WERI-Rb-1 (cell line): ENCODE measurements around the gene C19orf25.

Experiments used
- DNase-seq: peaks from one replicate; pipeline ENCODE4 v3.0.0-alpha.2; 2020
- H3K27ac ChIP-seq: fragments of 250-450 bp; sonication (Bioruptor Pico); 2 replicates; pipeline ENCODE4 v1.5.1; 2020; ENCODE audit warnings: mild to moderate bottlenecking, moderate library complexity
- H3K27me3 ChIP-seq: fragments of 250-450 bp; sonication (Bioruptor Pico); 2 replicates; pipeline ENCODE4 v1.5.1; 2021; ENCODE audit warnings: mild to moderate bottlenecking, low read depth, moderate library complexity; ENCODE audit not compliant: insufficient read depth, severe bottlenecking
- H3K36me3 ChIP-seq: fragments of 250-450 bp; sonication (Bioruptor Pico); 2 replicates; pipeline ENCODE4 v1.5.1; 2020; ENCODE audit warnings: mild to moderate bottlenecking, moderate library complexity
- H3K4me3 ChIP-seq: 2 replicates; pipeline ENCODE4 v1.5.1; 2011; ENCODE audit warnings: low read depth, mild to moderate bottlenecking, control low read depth, low read length
- H3K9me3 ChIP-seq: fragments of 250-450 bp; sonication (Bioruptor Pico); 2 replicates; pipeline ENCODE4 v1.5.1; 2021; ENCODE audit warnings: mild to moderate bottlenecking, moderate library complexity; ENCODE audit not compliant: severe bottlenecking
- TF ChIP-seq, protein P1 (sequence below): IDR thresholded peaks from 2 replicates; pipeline ENCODE4 v1.5.1; 2011; ENCODE audit warnings: low read depth, mild to moderate bottlenecking, control low read depth, inconsistent platforms, low read length

C19orf25 gene

GRCh38 chr19:1457892-1458291 is 21.1 kb downstream of the C19orf25 start:
- no peak overlapping the region for H3K4me3 ChIP-seq
- no peak for DNase-seq
- H3K9me3 ChIP-seq: no peaks in the 10 kb centered on the region
- TF ChIP-seq, protein P1, sequence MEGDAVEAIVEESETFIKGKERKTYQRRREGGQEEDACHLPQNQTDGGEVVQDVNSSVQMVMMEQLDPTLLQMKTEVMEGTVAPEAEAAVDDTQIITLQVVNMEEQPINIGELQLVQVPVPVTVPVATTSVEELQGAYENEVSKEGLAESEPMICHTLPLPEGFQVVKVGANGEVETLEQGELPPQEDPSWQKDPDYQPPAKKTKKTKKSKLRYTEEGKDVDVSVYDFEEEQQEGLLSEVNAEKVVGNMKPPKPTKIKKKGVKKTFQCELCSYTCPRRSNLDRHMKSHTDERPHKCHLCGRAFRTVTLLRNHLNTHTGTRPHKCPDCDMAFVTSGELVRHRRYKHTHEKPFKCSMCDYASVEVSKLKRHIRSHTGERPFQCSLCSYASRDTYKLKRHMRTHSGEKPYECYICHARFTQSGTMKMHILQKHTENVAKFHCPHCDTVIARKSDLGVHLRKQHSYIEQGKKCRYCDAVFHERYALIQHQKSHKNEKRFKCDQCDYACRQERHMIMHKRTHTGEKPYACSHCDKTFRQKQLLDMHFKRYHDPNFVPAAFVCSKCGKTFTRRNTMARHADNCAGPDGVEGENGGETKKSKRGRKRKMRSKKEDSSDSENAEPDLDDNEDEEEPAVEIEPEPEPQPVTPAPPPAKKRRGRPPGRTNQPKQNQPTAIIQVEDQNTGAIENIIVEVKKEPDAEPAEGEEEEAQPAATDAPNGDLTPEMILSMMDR: no peak
- peaks cover 26% of the 10 kb centered on the region for H3K36me3 ChIP-seq
- no peak overlapping the region for H3K27ac ChIP-seq
- H3K27me3 ChIP-seq: no peaks in the 10 kb centered on the region

DNA sequence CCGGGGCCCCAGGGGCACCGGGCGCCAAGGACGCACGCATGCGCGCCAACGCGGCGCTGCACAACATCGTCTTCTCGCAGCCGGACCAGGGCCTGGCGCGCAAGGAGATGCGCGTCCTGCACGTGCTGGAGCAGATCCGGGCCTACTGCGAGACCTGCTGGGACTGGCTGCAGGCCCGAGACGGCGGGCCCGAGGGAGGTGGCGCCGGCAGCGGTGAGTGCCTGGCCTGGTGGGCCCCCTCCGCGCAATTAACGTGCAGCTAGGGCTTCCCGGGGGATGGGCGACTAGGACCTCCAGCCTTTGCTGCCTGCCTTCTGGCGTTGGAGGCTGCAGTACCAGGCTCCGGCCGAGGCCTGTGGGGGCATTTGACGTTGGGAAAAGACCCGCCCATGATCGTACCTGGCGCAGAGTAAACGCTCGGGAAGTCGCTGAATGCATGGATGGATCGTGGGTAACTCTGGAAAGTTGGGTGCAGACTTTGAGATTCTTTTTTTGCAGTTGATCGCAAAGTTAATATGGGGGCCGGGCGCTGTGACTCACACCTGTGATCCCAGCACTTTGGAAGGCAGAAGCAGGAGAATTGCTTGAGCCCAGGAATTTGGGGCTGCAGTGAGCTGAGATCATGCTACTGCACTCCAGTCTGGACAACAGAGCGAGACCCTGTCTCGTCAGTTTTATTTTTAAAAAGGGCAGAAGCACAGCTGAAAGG is 21.8 kb downstream of the C19orf25 start:
- H3K9me3 ChIP-seq: no peaks in the 10 kb centered on the region
- H3K27me3 ChIP-seq: peaks cover 5% of the 10 kb centered on the region
- H3K4me3 ChIP-seq: no peak overlapping the region
- TF ChIP-seq, protein P1: no peak
- H3K36me3 ChIP-seq: peaks cover 26% of the 10 kb centered on the region
- no peak overlapping the region for H3K27ac ChIP-seq
- DNase-seq: no peak

GRCh38 chr19:1456121-1456900 is 22.7 kb downstream of the C19orf25 start:
- Histone ChIP-seq H3K9me3 (no peaks in the 10 kb centered on the region), H3K27me3 (peaks cover 14% of the 10 kb centered on the region), H3K4me3 (no peak overlapping the region), H3K36me3 (peaks cover 25% of the 10 kb centered on the region), H3K27ac (no peak overlapping the region)
- TF ChIP-seq, protein P1: no peak
- no peak for DNase-seq

DNA sequence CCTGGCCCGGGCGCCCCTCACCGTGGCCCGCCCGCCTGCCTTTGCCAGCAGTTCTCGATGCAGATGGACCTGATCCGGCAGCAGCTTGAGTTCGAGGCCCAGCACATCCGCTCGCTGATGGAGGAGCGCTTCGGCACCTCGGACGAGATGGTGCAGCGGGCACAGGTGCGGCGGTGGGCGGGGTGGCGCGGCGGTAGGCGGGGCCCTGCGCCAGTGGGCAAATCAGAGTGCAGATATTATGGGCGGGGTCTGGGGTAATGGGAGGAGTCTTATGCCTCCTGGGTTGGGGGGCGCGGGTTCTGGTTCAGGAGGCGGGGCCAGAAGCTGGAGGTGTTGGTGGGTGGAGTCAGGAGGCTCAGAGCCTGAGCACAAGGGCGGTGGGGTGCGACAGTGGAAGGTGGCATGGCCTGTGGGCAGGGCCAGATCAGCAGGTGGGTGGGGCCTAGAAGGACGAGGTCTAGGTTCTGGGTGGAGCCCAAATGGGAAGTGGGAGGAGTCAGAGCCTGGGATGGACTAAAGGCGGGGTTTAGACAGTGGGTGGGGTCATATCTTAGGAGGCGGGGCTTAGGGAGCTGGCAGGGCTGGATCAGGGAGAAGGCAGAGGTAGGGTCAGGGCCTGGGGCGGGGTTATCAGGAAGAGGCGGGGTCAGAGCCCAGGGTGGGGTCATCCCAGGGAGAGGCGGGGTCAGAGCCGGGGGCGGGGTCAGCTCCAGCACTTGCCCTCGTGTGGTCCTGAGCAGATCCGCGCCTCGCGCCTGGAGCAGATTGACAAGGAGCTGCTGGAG is 23.5 kb downstream of the C19orf25 start:
- Histone ChIP-seq H3K27me3 (peaks cover 21% of the 10 kb centered on the region), H3K4me3 (no peak overlapping the region), H3K27ac (no peak overlapping the region), H3K36me3 (peaks cover 18% of the 10 kb centered on the region), H3K9me3 (no peaks in the 10 kb centered on the region)
- DNase-seq: peak; percentile 81
- TF ChIP-seq, protein P1: no peak

DNA sequence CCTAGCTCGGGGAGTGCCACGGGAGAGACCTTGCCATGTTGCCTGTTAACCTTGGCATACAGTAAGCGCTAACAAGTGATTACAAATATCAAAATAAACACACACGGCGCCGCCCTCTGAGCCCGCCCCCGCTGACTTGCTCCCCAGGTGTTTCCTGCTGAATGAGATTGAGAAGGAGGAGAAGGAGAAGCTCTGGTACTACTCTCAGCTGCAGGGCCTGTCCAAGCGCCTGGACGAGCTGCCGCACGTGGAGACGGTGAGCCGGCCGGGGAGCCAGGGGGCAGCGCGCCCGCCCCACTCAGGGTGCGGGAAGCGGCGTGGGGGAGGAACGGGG is 24.0 kb downstream of the C19orf25 start:
- H3K36me3 ChIP-seq: peaks cover 13% of the 10 kb centered on the region
- H3K4me3 ChIP-seq: no peak overlapping the region
- H3K27me3 ChIP-seq: peaks cover 27% of the 10 kb centered on the region
- H3K9me3 ChIP-seq: no peaks in the 10 kb centered on the region
- TF ChIP-seq, protein P1: no peak
- no peak for DNase-seq
- H3K27ac ChIP-seq: no peak overlapping the region
